ENCODE measurements around the gene LRRFIP1. TPM values are rescaled to one million over a fixed set of nuclear protein-coding genes. Genes with fewer than 3 reads are reported as not detected.
"Not testable (repeated sequence)": the region's sequence is repeated elsewhere in the genome, so short reads cannot be mapped to it uniquely, and the experiment has no call there.

LRRFIP1 gene
- total and polyA plus RNA-seq, 2 experiments from 2014 or later: 90.9 to 95.3 TPM

GRCh38 chr2:237662671-237663093, 35.3 kb downstream of the LRRFIP1 start:
- Histone ChIP-seq H3K9me3 (ENCODE audit: low read depth) (no peaks in the 10 kb centered on the region), H3K4me3 (no peak overlapping the region), H3K36me3 (no peaks in the 10 kb centered on the region), H3K27ac (peak overlapping the region; percentile 75), H3K4me1 (ENCODE audit: low read depth) (peaks cover 18% of the 10 kb centered on the region), H3K27me3 (no peaks in the 10 kb centered on the region)
- no peak for TF ChIP-seq CTCF (IDR thresholded peaks at IDR 0.05; ENCODE audit: low read depth, low read length)
- peak; percentile 84 to 95 for DNase-seq (ENCODE audit: low read depth in 1 of 2, low spot score in 1 of 2)

- TF ChIP-seq CTCF (IDR thresholded peaks at IDR 0.05; ENCODE audit: low read depth, low read length): no peak
- Histone ChIP-seq H3K27me3 (no peaks in the 10 kb centered on the region), H3K36me3 (no peaks in the 10 kb centered on the region), H3K4me1 (ENCODE audit: low read depth) (peaks cover 18% of the 10 kb centered on the region), H3K27ac (peak overlapping the region; percentile 75), H3K9me3 (ENCODE audit: low read depth) (no peaks in the 10 kb centered on the region), H3K4me3 (no peak overlapping the region)
- DNase-seq (ENCODE audit: low read depth in 1 of 2, low spot score in 1 of 2): no peak
Observed at GRCh38 chr2:237663517-237664110, 36.2 kb downstream of the LRRFIP1 start.

GRCh38 chr2:237664151-237664550, 36.8 kb downstream of the LRRFIP1 start:
- H3K36me3 ChIP-seq: no peaks in the 10 kb centered on the region
- H3K4me3 ChIP-seq: no peak overlapping the region
- H3K4me1 ChIP-seq (ENCODE audit: low read depth): peaks cover 23% of the 10 kb centered on the region
- H3K27ac ChIP-seq: no peak overlapping the region
- no peaks in the 10 kb centered on the region for H3K9me3 ChIP-seq (ENCODE audit: low read depth)
- DNase-seq (ENCODE audit: low read depth in 1 of 2, low spot score in 1 of 2): no peak
- TF ChIP-seq CTCF (IDR thresholded peaks at IDR 0.05; ENCODE audit: low read depth, low read length): no peak
- no peaks in the 10 kb centered on the region for H3K27me3 ChIP-seq

- Histone ChIP-seq H3K27ac (no peak overlapping the region), H3K9me3 (ENCODE audit: low read depth) (no peaks in the 10 kb centered on the region), H3K4me1 (ENCODE audit: low read depth) (peaks cover 30% of the 10 kb centered on the region), H3K4me3 (no peak overlapping the region), H3K36me3 (no peaks in the 10 kb centered on the region), H3K27me3 (no peaks in the 10 kb centered on the region)
- TF ChIP-seq CTCF (IDR thresholded peaks at IDR 0.05; ENCODE audit: low read depth, low read length): no peak
- DNase-seq (ENCODE audit: low read depth in 1 of 2, low spot score in 1 of 2): no peak
Observed at GRCh38 chr2:237665713-237666143, 38.3 kb downstream of the LRRFIP1 start.

GRCh38 chr2:237666606-237667005, 39.2 kb downstream of the LRRFIP1 start:
- H3K4me1 ChIP-seq (ENCODE audit: low read depth): peaks cover 30% of the 10 kb centered on the region
- H3K27ac ChIP-seq: no peak overlapping the region
- no peaks in the 10 kb centered on the region for H3K27me3 ChIP-seq
- H3K9me3 ChIP-seq (ENCODE audit: low read depth): no peaks in the 10 kb centered on the region
- no peak overlapping the region for H3K4me3 ChIP-seq
- no peak for DNase-seq (ENCODE audit: low read depth in 1 of 2, low spot score in 1 of 2)
- no peak for TF ChIP-seq CTCF (IDR thresholded peaks at IDR 0.05; ENCODE audit: low read depth, low read length)
- H3K36me3 ChIP-seq: no peaks in the 10 kb centered on the region

GRCh38 chr2:237667050-237667576, 39.7 kb downstream of the LRRFIP1 start:
- not testable (repeated sequence) for H3K27ac ChIP-seq, H3K36me3 ChIP-seq

More at GRCh38 chr2:237667050-237667576, 39.7 kb downstream of the LRRFIP1 start:
- not testable (repeated sequence) for H3K9me3 ChIP-seq (ENCODE audit: low read depth); DNase-seq (ENCODE audit: low read depth in 1 of 2, low spot score in 1 of 2); H3K4me3 ChIP-seq; H3K27me3 ChIP-seq
- peaks cover 29% of the 10 kb centered on the region for H3K4me1 ChIP-seq (ENCODE audit: low read depth)

Measured in cardiac muscle cell (in vitro differentiated cells and primary cell).